Measurements from ENCODE around the gene CAPN2. TPM values are rescaled to one million over a fixed set of nuclear protein-coding genes. Genes with fewer than 3 reads are reported as not detected.

The CAPN2 gene
- total RNA-seq, 3 donors from 2014 or later (not counting 1 experiment from before 2014, with no cell fraction given) = 228 to 275 (median 236) TPM

GRCh38 chr1:223716302-223716862 is 4.0 kb downstream of the CAPN2 start:
- H3K27me3 ChIP-seq (ENCODE audit: control insufficient read depth, insufficient read depth, low read length) = no peaks in the 10 kb centered on the region
- peak; percentile 55 to 73 (median 62) for ATAC-seq
- Mint-ChIP-seq H3K27ac (peak overlapping the region; percentile 92 to 94), H3K27me3 (ENCODE audit: low read depth in 2 of 2) (no peaks in the 10 kb centered on the region), H3K4me1 (peaks cover 65 to 73% of the 10 kb centered on the region in 2 donors), H3K4me3 (peak overlapping the region; percentile 74), H3K36me3 (peaks cover 10% of the 10 kb centered on the region), H3K9me3 (no peaks in the 10 kb centered on the region)
- peak overlapping the region; percentile 82 for H3K27ac ChIP-seq (ENCODE audit: low read length)
- 13% methylated on average over 7 of the region's 7 CpGs for WGBS (ENCODE audit: insufficient coverage)
- peaks cover 74% of the 10 kb centered on the region for H3K4me1 ChIP-seq (ENCODE audit: control insufficient read depth, insufficient read depth, low read length)
- H3K4me3 ChIP-seq (ENCODE audit: low read length) = peak overlapping the region; percentile 10
- intact Hi-C loops (cut with micrococcal nuclease) = loop anchor here (5.0 kb wide), 1 partner anchor 131 kb away; the partner anchor contains the start of gene TP53BP2
- H3K9me3 ChIP-seq (ENCODE audit: control insufficient read depth, insufficient read depth, low read length) = no peaks in the 10 kb centered on the region
- H3K36me3 ChIP-seq (ENCODE audit: control insufficient read depth, insufficient read depth, low read length) = peaks cover 30% of the 10 kb centered on the region
- TF ChIP-seq, protein P1, sequence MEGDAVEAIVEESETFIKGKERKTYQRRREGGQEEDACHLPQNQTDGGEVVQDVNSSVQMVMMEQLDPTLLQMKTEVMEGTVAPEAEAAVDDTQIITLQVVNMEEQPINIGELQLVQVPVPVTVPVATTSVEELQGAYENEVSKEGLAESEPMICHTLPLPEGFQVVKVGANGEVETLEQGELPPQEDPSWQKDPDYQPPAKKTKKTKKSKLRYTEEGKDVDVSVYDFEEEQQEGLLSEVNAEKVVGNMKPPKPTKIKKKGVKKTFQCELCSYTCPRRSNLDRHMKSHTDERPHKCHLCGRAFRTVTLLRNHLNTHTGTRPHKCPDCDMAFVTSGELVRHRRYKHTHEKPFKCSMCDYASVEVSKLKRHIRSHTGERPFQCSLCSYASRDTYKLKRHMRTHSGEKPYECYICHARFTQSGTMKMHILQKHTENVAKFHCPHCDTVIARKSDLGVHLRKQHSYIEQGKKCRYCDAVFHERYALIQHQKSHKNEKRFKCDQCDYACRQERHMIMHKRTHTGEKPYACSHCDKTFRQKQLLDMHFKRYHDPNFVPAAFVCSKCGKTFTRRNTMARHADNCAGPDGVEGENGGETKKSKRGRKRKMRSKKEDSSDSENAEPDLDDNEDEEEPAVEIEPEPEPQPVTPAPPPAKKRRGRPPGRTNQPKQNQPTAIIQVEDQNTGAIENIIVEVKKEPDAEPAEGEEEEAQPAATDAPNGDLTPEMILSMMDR (IDR thresholded peaks at IDR 0.05) = no peak
- DNase-seq = peak; percentile 40 to 84

- Histone ChIP-seq H3K4me3 (ENCODE audit: low read length) (no peak overlapping the region), H3K27ac (ENCODE audit: low read length) (peak overlapping the region; percentile 82), H3K9me3 (ENCODE audit: control insufficient read depth, insufficient read depth, low read length) (no peaks in the 10 kb centered on the region), H3K36me3 (ENCODE audit: control insufficient read depth, insufficient read depth, low read length) (peaks cover 35% of the 10 kb centered on the region), H3K4me1 (ENCODE audit: control insufficient read depth, insufficient read depth, low read length) (peaks cover 70% of the 10 kb centered on the region), H3K27me3 (ENCODE audit: control insufficient read depth, insufficient read depth, low read length) (no peaks in the 10 kb centered on the region)
- peak overlapping the region; percentile 92 to 94 for H3K27ac Mint-ChIP-seq
- no peaks in the 10 kb centered on the region for H3K27me3 Mint-ChIP-seq (ENCODE audit: low read depth in 2 of 2)
- H3K4me3 Mint-ChIP-seq = peak overlapping the region; percentile 74
- H3K36me3 Mint-ChIP-seq = peaks cover 10% of the 10 kb centered on the region
- DNase-seq = no peak
- WGBS (ENCODE audit: insufficient coverage) = 88% methylated on average over 5 of the region's 5 CpGs
- ATAC-seq = no peak
- peaks cover 71 to 80% of the 10 kb centered on the region in 2 donors for H3K4me1 Mint-ChIP-seq
- intact Hi-C loops (cut with micrococcal nuclease) = loop anchor here (5.0 kb wide), 1 partner anchor 130 kb away; the partner anchor contains the start of gene TP53BP2
- TF ChIP-seq, protein P1 (IDR thresholded peaks at IDR 0.05) = no peak
- H3K9me3 Mint-ChIP-seq = no peaks in the 10 kb centered on the region
These were observed 4.8 kb downstream of the CAPN2 start for GRCh38 chr1:223717123-223717522.

- no peaks in the 10 kb centered on the region for H3K9me3 ChIP-seq (ENCODE audit: control insufficient read depth, insufficient read depth, low read length)
- peaks cover 75% of the 10 kb centered on the region for H3K4me1 ChIP-seq (ENCODE audit: control insufficient read depth, insufficient read depth, low read length)
- no peaks in the 10 kb centered on the region for H3K9me3 Mint-ChIP-seq
- peaks cover 74 to 84% of the 10 kb centered on the region in 2 donors for H3K4me1 Mint-ChIP-seq
- peaks cover 37% of the 10 kb centered on the region for H3K36me3 ChIP-seq (ENCODE audit: control insufficient read depth, insufficient read depth, low read length)
- intact Hi-C loops (cut with micrococcal nuclease) = loop anchor here (5.0 kb wide), 1 partner anchor 129 kb away; the partner anchor contains the start of gene TP53BP2
- no peaks in the 10 kb centered on the region for H3K27me3 ChIP-seq (ENCODE audit: control insufficient read depth, insufficient read depth, low read length)
- peak overlapping the region; percentile 92 to 94 for H3K27ac Mint-ChIP-seq
- TF ChIP-seq, protein P1 (IDR thresholded peaks at IDR 0.05) = no peak
- no peak overlapping the region for H3K4me3 ChIP-seq (ENCODE audit: low read length)
- 77% methylated on average over 6 of the region's 6 CpGs for WGBS (ENCODE audit: insufficient coverage)
- peak in 1 of 3 donors; percentile 30 for ATAC-seq
- peaks cover 10% of the 10 kb centered on the region for H3K36me3 Mint-ChIP-seq
- H3K27me3 Mint-ChIP-seq (ENCODE audit: low read depth in 2 of 2) = no peaks in the 10 kb centered on the region
- peak overlapping the region; percentile 82 for H3K27ac ChIP-seq (ENCODE audit: low read length)
- peak in 1 of 2 donors; percentile 31 for DNase-seq
- H3K4me3 Mint-ChIP-seq = peak overlapping the region; percentile 74
These were observed 5.5 kb downstream of the CAPN2 start for GRCh38 chr1:223717695-223718363.

Measured in natural killer cell (primary cell).